ENCODE results near the gene POGK.
"Not testable (repeated sequence)": the region's sequence is repeated elsewhere in the genome, so short reads cannot be mapped to it uniquely, and the experiment has no call there.

POGK gene

GRCh38 chr1:166838766-166839599, at the start of gene POGK:
POGK (plus strand) TSS chr1:166839475; CDS start chr1:166840957, 1,482 bp downstream.
- peak in 55 of 56 donors; percentile 56 to 95 (median 89) for DNase-seq

- no peak for DNase-seq
Measured at GRCh38 chr1:166796620-166797236, 42.5 kb upstream of the POGK start.

- no peak for DNase-seq
Measured at GRCh38 chr1:166808952-166809351, 30.3 kb upstream of the POGK start.

- DNase-seq: no peak
Measured at GRCh38 chr1:166811691-166812090, 27.6 kb upstream of the POGK start.

- no peak for DNase-seq
Measured at GRCh38 chr1:166813508-166814223, 25.6 kb upstream of the POGK start.

- DNase-seq: no peak
Measured at GRCh38 chr1:166814611-166815010, 24.7 kb upstream of the POGK start.

- no peak for DNase-seq
Measured at GRCh38 chr1:166819974-166820373, 19.3 kb upstream of the POGK start.

- DNase-seq: no peak
Measured at GRCh38 chr1:166822385-166822784, 16.9 kb upstream of the POGK start.

GRCh38 chr1:166827426-166827825, 11.8 kb upstream of the POGK start:
- DNase-seq: no peak

GRCh38 chr1:166829762-166830161, 9.5 kb upstream of the POGK start:
- not testable (repeated sequence) for DNase-seq

- no peak for DNase-seq
Measured at GRCh38 chr1:166836733-166837132, 2.5 kb upstream of the POGK start.

- peak in 35 of 56 donors; percentile 9 to 68 (median 48) for DNase-seq
Measured at GRCh38 chr1:166839600-166840308, 479 bp downstream of the POGK start.

GRCh38 chr1:166840309-166841274, 1.3 kb downstream of the POGK start:
- DNase-seq: peak in 1 of 56 donors; percentile 50

GRCh38 chr1:166843322-166843721, 4.0 kb downstream of the POGK start:
- DNase-seq: no peak

- DNase-seq: peak in 38 of 56 donors; percentile 10 to 63 (median 30)
Measured at GRCh38 chr1:166843769-166844596, 4.7 kb downstream of the POGK start.

- DNase-seq: no peak
Measured at GRCh38 chr1:166844791-166845190, 5.5 kb downstream of the POGK start.

GRCh38 chr1:166848193-166848592, 8.9 kb downstream of the POGK start:
- no peak for DNase-seq

GRCh38 chr1:166849135-166849534, 9.9 kb downstream of the POGK start:
- DNase-seq: no peak

GRCh38 chr1:166852918-166853317, 13.6 kb downstream of the POGK start:
- no peak for DNase-seq
